HFFc6 (cell line): ENCODE measurements around the gene KLK6. TPM values are rescaled to one million over a fixed set of nuclear protein-coding genes. Genes with fewer than 3 reads are reported as not detected.
"Not testable (repeated sequence)": the region's sequence is repeated elsewhere in the genome, so short reads cannot be mapped to it uniquely, and the experiment has no call there.

Source experiments
- DNase-seq: peaks from one replicate; pipeline ENCODE4 v3.0.0-alpha.2; 2018
- H3K27ac Mint-ChIP-seq: 2 replicates; pipeline ENCODE4 v1.8.0; 2020; ENCODE audit warnings: mild to moderate bottlenecking, mixed read lengths
- H3K27me3 Mint-ChIP-seq: 2 replicates; pipeline ENCODE4 v1.8.0; 2021; ENCODE audit warnings: mild to moderate bottlenecking, moderate library complexity, mixed read lengths; ENCODE audit not compliant: insufficient read depth
- H3K36me3 Mint-ChIP-seq: 2 replicates; pipeline ENCODE4 v1.8.0; 2021; ENCODE audit warnings: low read depth, mixed read lengths
- H3K4me1 Mint-ChIP-seq: 2 replicates; pipeline ENCODE4 v1.8.0; 2020; ENCODE audit warnings: low read depth, mixed read lengths
- H3K4me3 Mint-ChIP-seq: 2 replicates; pipeline ENCODE4 v1.8.0; 2020; ENCODE audit warnings: mild to moderate bottlenecking, moderate library complexity, mixed read lengths
- H3K9me3 Mint-ChIP-seq: 2 replicates; pipeline ENCODE4 v1.8.0; 2020; ENCODE audit warnings: mild to moderate bottlenecking, mixed read lengths
- CTCF ChIP-seq: fragments of 200-600 bp; sonication (generic); IDR thresholded peaks from 2 replicates; pipeline ENCODE4 v1.5.0; 2021; ENCODE audit warnings: antibody characterized with exemption, mild to moderate bottlenecking
- total RNA-seq, 6 experiments: library from RNA; stranded (reverse); fragmentation: NEBNext Ultra II Directional; extraction: Animal tissue kit (Norgen Biotek cat#: 25700); gene quantifications; 2 replicates in 1 of 6; 3 replicates in 5 of 6; pipeline ENCODE4 v1.2.3, GENCODE V29; 2021

Gene KLK6
- total RNA-seq, 6 experiments from 2014 or later = not detected

- no peak overlapping the region for H3K27ac Mint-ChIP-seq
- peaks cover 9% of the 10 kb centered on the region for H3K27me3 Mint-ChIP-seq
- no peak for TF ChIP-seq CTCF
- DNase-seq = no peak
- H3K4me3 Mint-ChIP-seq = no peak overlapping the region
- H3K4me1 Mint-ChIP-seq = no peaks in the 10 kb centered on the region
- H3K9me3 Mint-ChIP-seq = peaks cover 48% of the 10 kb centered on the region
- H3K36me3 Mint-ChIP-seq = peaks cover 4% of the 10 kb centered on the region; the same call in 1 of the 2 replicates
These were observed 31.6 kb upstream of the KLK6 start for GRCh38 chr19:51000981-51001380.

- TF ChIP-seq CTCF = no peak
- no peak for DNase-seq
- peaks cover 4% of the 10 kb centered on the region; the same call in 1 of the 2 replicates for H3K36me3 Mint-ChIP-seq
- H3K27me3 Mint-ChIP-seq = peaks cover 9% of the 10 kb centered on the region
- H3K9me3 Mint-ChIP-seq = peaks cover 44% of the 10 kb centered on the region
- no peaks in the 10 kb centered on the region for H3K4me1 Mint-ChIP-seq
- H3K4me3 Mint-ChIP-seq = no peak overlapping the region
- H3K27ac Mint-ChIP-seq = no peak overlapping the region
These were observed 31.0 kb upstream of the KLK6 start for GRCh38 chr19:51000426-51000825.

GRCh38 chr19:50998686-50999085 lies 29.3 kb upstream of the KLK6 start:
- no peak overlapping the region for H3K27ac Mint-ChIP-seq
- H3K4me3 Mint-ChIP-seq = no peak overlapping the region
- peaks cover 8% of the 10 kb centered on the region for H3K27me3 Mint-ChIP-seq
- TF ChIP-seq CTCF = no peak
- no peaks in the 10 kb centered on the region for H3K4me1 Mint-ChIP-seq
- no peak for DNase-seq
- peaks cover 2% of the 10 kb centered on the region; the same call in 1 of the 2 replicates for H3K36me3 Mint-ChIP-seq
- H3K9me3 Mint-ChIP-seq = peaks cover 52% of the 10 kb centered on the region

- Mint-ChIP-seq H3K9me3 (peaks cover 46% of the 10 kb centered on the region), H3K27me3 (peaks cover 8% of the 10 kb centered on the region), H3K4me3 (no peak overlapping the region), H3K36me3 (no peaks in the 10 kb centered on the region), H3K4me1 (no peaks in the 10 kb centered on the region), H3K27ac (no peak overlapping the region)
- no peak for DNase-seq
- TF ChIP-seq CTCF = no peak
These were observed 28.7 kb upstream of the KLK6 start for GRCh38 chr19:50998061-50998460.

- Mint-ChIP-seq H3K9me3 (peaks cover 47% of the 10 kb centered on the region), H3K27ac (no peak overlapping the region), H3K36me3 (0 out of 2 replicates have a peak, but pooled peaks cover 4% of the 10 kb centered on the region), H3K4me3 (no peak overlapping the region), H3K4me1 (no peaks in the 10 kb centered on the region), H3K27me3 (peaks cover 5% of the 10 kb centered on the region; the same call in 1 of the 2 replicates)
- no peak for TF ChIP-seq CTCF
- DNase-seq = no peak
These were observed 24.7 kb upstream of the KLK6 start for GRCh38 chr19:50994129-50994528.

GRCh38 chr19:50992666-50993035 lies 23.3 kb upstream of the KLK6 start:
- Mint-ChIP-seq H3K27me3 (no peaks in the 10 kb centered on the region), H3K4me3 (no peak overlapping the region), H3K4me1 (no peaks in the 10 kb centered on the region), H3K9me3 (peaks cover 42% of the 10 kb centered on the region), H3K27ac (no peak overlapping the region), H3K36me3 (0 out of 2 replicates have a peak, but pooled peaks cover 4% of the 10 kb centered on the region)
- TF ChIP-seq CTCF = no peak
- DNase-seq = no peak

GRCh38 chr19:50984416-50984815 lies 15.0 kb upstream of the KLK6 start:
- H3K4me3 Mint-ChIP-seq, H3K27ac Mint-ChIP-seq, H3K27me3 Mint-ChIP-seq, H3K4me1 Mint-ChIP-seq, DNase-seq, H3K36me3 Mint-ChIP-seq: not testable (repeated sequence)
- H3K9me3 Mint-ChIP-seq = peaks cover 30% of the 10 kb centered on the region
